Stimulated activated CD8-positive, alpha-beta memory T cell treated with anti-CD3 and anti-CD28 coated beads, Interleukin-2, amount 100 ng/mL, for 48 hours (primary cell): ENCODE data around the gene TAF5L.
A peak's percentile ranks its signal among the peaks of the same experiment; 100 is the strongest.

Experiments
- DNase-seq, 2 donors: peaks; one replicate each; pipeline ENCODE4 v3.0.0-alpha.2; 2020; ENCODE audit warnings: low read depth in 2 of 2

Gene TAF5L

DNA sequence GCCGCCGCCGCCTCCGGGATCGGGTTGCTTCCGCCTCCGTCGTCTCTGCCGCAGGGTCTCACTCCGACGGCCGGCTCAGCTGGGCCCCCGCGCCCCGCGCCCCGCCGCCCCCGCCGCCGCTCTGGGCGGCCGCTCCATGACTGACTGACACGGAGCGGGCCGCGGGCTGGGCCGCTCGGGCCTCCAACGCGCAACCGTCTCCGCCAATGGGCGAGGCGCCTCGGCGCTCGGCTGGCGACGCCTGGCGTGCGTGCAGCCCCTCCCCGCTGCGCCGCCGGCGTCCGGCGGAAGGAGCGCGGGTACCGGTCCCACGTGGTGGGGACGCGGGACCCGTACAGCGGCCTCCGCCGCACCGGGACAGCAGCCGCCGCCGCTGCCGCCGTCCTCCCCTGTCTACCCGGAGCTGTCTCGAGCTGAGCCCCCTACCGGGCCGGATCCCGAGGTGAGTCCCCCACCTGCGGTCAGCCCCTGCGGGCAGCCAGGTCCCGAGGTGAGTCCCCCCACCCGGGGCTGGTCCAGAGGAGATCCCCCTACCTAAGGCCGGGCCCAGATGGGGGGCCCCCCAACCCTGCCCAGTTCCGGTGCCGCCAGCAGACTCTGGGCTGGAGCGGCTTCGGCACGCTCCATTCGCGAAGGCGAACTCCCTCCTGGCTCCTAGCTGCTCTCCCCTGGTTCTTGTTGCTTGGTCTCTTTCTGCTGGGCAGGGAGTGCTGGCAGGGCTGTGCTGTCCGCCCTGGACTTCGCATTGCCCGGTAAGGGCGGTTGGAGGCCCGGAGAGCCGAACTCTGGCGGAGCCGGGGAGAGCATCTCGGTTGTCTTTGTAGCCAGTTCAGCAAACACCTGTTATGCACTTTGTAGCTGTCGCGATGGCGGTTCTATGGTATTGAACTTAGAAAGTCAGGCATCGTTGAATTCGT lies at the start of gene TAF5L, which contains the start of gene URB2:
Gene TAF5L (minus strand): TSS at position 208 of the 917 bp plus-strand sequence. CDS start 11,640 bp downstream, outside the sequence.
Gene URB2 (plus strand): TSS at position 333 of the 917 bp plus-strand sequence. CDS start 1,387 bp downstream, outside the sequence.
- peak; percentile 75 to 83 for DNase-seq

GRCh38 chr1:229675396-229675795 lies 49.5 kb upstream of the TAF5L start:
- DNase-seq = no peak

GRCh38 chr1:229674042-229674441 lies 48.1 kb upstream of the TAF5L start:
- no peak for DNase-seq

GRCh38 chr1:229672246-229672645 lies 46.3 kb upstream of the TAF5L start:
- no peak for DNase-seq

GRCh38 chr1:229671310-229671709 lies 45.4 kb upstream of the TAF5L start:
- DNase-seq = no peak

DNA sequence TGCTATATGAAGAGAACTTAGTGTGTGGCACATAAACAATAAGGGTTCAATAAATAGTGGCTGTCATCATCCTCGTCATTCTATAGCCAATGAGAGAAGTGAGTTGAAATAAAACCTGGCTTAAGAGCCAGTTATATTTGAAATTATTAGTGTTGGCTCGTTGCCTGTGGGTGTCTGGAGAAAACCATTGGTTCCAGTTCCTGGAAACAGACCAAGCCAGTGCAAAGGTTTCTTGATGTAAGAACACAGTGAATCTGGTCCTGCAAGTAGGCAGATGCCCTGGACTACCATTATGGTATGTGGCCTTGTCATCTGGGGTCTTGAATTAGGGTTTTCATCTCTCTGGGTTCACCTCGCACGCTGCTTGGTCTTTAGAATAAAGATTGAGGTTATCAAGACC lies 43.4 kb upstream of the TAF5L start:
- no peak for DNase-seq

GRCh38 chr1:229666585-229666984 lies 40.7 kb upstream of the TAF5L start:
- DNase-seq = no peak

DNA sequence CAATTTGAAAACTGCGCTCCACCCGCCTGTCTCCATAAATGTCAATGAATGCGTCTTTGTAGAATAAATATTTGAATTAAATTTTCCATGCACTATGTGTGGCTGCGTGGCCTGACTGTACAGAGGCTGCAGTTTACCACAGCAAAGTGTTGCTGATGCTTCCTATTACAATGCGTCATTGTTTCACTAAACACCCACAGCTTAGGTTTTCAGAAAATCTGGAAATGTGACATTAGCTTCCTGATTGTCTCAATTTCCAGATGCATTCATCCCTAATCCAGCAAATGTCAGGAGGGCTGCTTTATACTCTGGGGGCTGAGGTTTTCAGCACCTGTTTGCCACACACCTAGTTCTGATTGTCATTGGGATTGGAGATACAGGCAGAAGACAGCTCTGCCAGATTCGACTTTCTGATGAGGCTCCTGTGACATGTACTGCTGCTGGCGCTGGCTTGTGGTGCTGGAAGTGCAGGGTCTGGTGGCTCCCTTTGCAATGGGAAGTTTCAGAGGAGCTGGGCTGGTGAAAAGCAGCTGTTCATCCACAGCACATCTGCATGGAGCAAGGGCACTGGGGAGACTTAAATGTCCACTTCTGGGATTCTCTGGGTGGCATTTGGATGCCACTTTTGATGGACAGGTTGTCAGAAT lies 40.1 kb upstream of the TAF5L start:
- DNase-seq = no peak

- peak; percentile 76 to 86 for DNase-seq
Measured at GRCh38 chr1:229664133-229664689, 38.3 kb upstream of the TAF5L start.

GRCh38 chr1:229661897-229662296 lies 36.0 kb upstream of the TAF5L start:
- DNase-seq = no peak

- DNase-seq = peak; percentile 43 to 59
Measured at GRCh38 chr1:229661022-229661877, 35.3 kb upstream of the TAF5L start.

DNA sequence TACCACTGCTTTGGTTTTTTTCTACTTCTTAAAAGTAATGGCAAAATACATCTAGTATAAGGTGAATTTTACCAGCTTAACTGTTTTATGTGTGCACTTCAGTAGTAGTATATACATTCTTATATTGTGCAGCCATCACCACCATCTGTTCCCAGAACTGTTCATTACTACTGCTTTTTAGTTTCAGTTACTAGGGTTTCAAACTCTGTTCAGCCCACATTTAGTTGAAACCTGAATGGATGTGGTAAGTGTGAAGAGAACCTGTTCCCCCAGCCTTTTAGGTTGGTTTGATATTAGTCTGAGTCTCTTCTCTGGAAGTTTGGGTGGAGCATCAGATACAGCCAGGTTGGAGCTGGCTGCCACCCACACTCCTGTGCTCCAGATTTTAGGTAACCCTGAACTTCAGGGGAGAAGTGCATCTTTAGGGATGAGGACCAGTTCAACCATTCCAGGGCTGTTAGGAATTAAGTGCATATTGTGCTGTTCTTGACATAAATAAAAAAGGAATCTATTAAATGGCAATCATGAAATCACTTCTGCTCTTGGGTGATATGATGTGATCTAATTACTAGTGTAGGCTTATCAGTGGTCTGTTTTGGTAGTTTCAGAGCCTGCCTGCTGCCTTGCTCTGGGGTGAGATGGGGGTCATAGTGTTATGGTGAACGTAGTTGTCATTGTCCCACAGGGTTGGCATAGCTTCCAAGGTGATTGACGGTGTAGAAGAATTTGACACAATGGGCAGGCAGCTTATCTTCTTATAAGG lies 32.3 kb upstream of the TAF5L start:
- no peak for DNase-seq

DNA sequence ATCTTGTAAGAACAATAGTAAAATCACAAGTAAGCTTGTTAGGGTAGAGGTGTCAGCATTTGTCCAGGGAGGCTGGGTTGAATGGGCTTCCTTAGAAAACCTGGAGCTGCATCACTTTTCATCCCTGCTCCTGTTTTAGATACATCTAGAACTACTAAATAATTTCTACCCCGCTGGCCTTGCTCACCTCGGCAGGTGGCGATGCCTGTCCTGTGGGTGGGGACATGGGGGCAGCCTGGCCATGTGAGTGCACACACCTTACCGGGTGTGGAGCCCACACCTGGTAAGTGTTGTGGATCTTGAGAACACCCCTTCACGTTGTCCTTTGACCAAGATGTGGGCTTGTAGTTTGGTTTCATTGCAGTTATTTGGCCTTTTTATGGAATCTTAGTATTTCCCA lies 29.9 kb upstream of the TAF5L start:
- no peak for DNase-seq

GRCh38 chr1:229653420-229653819 lies 27.5 kb upstream of the TAF5L start:
- no peak for DNase-seq

DNA sequence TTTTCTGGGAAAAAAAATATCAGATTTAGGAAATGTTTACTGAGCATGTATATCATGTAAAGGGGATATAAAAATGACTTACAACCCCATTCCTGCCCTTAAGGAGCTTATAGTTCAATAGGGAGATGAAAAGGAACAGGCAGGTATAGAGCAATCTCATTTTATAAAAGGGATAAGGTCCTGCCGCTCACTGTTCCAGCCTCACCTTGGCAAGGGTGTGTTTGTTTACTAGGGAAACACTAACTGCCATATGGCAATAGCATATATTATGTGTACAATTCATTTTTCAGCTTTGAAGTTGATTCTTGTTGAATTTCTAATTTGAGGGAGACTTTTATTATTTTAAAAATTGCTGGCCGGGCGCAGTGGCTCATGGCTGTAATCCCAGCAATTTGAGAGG lies 25.6 kb upstream of the TAF5L start:
- DNase-seq = no peak

- DNase-seq = no peak
Measured at GRCh38 chr1:229650045-229650444, 24.1 kb upstream of the TAF5L start.

DNA sequence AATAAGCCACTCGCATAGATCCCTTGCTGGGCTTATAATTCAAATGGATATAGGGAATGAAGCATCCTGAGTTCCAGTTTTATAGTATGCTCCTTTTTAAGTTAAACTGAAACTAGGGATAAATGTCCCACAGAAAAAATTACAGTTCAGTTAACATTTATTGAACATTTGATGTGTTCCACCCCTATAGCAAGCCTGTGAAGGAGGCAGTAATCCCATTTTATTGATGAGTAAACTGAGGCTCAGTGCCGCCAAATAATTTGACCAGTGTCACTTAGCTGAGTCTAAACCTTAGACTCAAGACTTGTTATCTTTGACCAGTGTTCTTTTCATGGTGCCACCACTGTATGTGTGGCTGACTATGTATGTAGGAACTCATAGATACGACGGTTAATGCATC lies 22.5 kb upstream of the TAF5L start:
- DNase-seq = no peak

DNA sequence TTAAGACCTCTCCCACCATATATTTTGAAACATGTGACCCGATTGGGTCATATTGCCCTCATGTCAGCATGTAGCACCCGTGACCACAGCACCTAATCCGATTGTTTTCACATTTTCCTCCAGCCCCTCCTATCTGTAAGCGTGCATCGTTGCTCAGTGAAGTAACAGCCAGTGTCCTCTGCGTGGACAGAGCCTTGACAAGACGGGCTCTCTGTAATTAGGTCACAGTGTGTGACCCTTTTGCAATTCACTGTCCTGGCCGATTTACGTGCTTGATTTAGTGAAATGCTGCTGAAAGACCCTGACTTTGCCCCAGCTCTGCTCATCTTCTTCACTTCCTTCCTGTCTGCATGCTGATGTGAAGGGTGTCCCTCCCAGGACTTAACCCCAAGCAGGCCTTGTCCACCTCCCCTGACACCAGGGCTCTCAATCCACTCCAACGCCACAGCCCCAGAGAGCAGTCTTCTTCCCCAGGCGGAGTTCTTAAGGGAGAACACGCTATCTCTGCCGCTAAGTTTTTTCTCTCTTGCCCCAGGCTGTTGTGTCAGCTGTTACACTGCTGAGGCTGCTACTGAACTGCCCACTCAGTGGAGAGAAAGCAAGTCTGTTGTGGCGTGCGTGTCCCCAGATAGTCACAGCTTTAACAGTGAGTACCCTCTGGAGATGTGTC lies 19.5 kb upstream of the TAF5L start:
- DNase-seq = no peak

DNA sequence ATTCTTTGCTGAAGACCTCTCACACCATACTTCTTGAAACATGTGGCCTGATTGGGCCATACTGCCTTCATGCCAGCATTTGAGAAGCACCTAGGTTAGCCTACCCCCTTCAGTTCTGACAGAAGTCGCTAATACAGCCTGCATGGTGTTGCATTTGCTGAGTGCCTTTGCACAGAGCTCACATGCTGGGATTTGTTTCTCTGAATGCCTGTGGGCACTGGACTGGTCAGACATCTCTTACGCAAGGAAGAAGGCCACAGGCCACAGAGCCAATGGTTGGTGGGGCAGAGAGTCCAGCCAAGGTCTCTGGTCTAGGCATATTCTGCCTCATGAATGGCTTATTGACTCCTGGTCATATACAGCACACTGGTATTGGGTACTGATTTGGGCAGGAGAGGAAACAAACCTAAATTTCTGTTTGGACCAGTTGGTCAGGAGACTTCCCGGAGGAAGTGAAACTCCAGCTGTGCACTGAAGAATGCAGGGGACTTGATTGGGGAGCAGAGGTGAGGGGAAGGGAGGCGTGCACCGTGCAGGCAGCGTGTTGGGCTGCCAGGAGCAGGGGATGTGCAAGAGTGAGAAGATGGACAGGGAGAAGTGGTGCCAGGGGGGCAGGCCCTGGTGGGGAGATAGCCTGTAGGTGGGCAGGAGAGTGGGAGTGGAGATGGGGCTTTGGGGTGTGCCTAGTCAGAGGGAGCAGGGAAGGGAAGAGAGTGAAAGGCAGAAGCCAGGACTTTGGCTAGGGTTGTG lies 18.2 kb upstream of the TAF5L start:
- no peak for DNase-seq

GRCh38 chr1:229642970-229643369 lies 17.0 kb upstream of the TAF5L start:
- no peak for DNase-seq
